Lung (tissue), 12 donors: ENCODE measurements around the gene DNAH1. TPM values are rescaled to one million over a fixed set of nuclear protein-coding genes. Genes with fewer than 3 reads are reported as not detected.

Experiments used
- ATAC-seq: fragments of 200-7000 bp; cut with Tn5 transposase; one replicate; pipeline ENCODE4 v1.9.1; 2020; ENCODE audit warnings: moderate number of reproducible peaks; ENCODE audit not compliant: insufficient read depth, low FRiP score
- DNase-seq, 3 donors: peaks; one replicate each; pipeline ENCODE4 v3.0.0-alpha.2; 2013 to 2017
- H3K27ac ChIP-seq, 2 donors: one replicate each; pipeline ENCODE4 v1.5.1; 2013; ENCODE audit warnings: mild to moderate bottlenecking in 2 of 2, moderate library complexity in 2 of 2, control low read depth in 1 of 2, inconsistent platforms in 1 of 2, low read depth in 1 of 2, low read length in 1 of 2
- H3K27me3 ChIP-seq, 3 donors: one replicate each; pipeline ENCODE4 v1.5.1; 2013; ENCODE audit warnings: low read length in 2 of 3; ENCODE audit not compliant: control insufficient read depth in 3 of 3, insufficient read depth in 3 of 3
- H3K36me3 ChIP-seq, 4 donors: one replicate each; pipeline ENCODE4 v1.5.1; 2013; ENCODE audit warnings: low read length in 4 of 4, mild to moderate bottlenecking in 1 of 4, moderate library complexity in 1 of 4; ENCODE audit not compliant: control insufficient read depth in 4 of 4, insufficient read depth in 4 of 4
- H3K4me1 ChIP-seq, 5 donors: one replicate each; pipeline ENCODE4 v1.5.1; 2013; ENCODE audit warnings: low read length in 5 of 5, mild to moderate bottlenecking in 2 of 5, moderate library complexity in 1 of 5; ENCODE audit not compliant: control insufficient read depth in 5 of 5, insufficient read depth in 5 of 5
- H3K4me3 ChIP-seq: one replicate; pipeline ENCODE4 v1.5.1; 2013; ENCODE audit warnings: mild to moderate bottlenecking, control low read depth, moderate library complexity
- H3K9ac ChIP-seq, 2 donors: one replicate each; pipeline ENCODE4 v1.5.1; 2013; ENCODE audit warnings: low read length in 2 of 2, control low read depth in 1 of 2; ENCODE audit not compliant: insufficient read depth in 1 of 2
- H3K9me3 ChIP-seq, 4 donors: one replicate each; pipeline ENCODE4 v1.5.1; 2013; ENCODE audit warnings: low read length in 3 of 4, mild to moderate bottlenecking in 1 of 4, moderate library complexity in 1 of 4; ENCODE audit not compliant: control insufficient read depth in 4 of 4, insufficient read depth in 3 of 4
- WGBS, 2 donors: extraction: QIAGEN DNeasy Blood & Tissue Kit; methylation state at CpG; one replicate each; pipeline ENCODE4 v1.1.7; 2013; 5-methylcytosine and 5-hydroxymethylcytosine counted together
- polyA plus RNA-seq, 2 donors: library from polyadenylated mRNA; stranded (reverse); fragments of 200-250 nt; gene quantifications; one replicate each; pipeline ENCODE4 v1.2.1, GENCODE V29; 2013
- total RNA-seq, 2 donors: library from RNA; depleted of rRNA in 1 of 2; stranded (reverse); fragments of >200 nt in 1 of 2; gene quantifications; one replicate each; pipeline ENCODE4 v1.2.1, GENCODE V29; 2014 to 2021
- TF ChIP-seq, protein P1 (sequence below): IDR thresholded peaks from 2 replicates; pipeline ENCODE4 v1.5.1; 2012; ENCODE audit warnings: mild to moderate bottlenecking; ENCODE audit errors: control extremely low read depth, extremely low read depth
- donor health status: control.
- donor health status: control.
- donor health status: Bipolar disorder and iron deficiency.
- donor health status: healthy.
- donor health status: DM: yes; HTN: yes; CAD: no.

Gene DNAH1
- total and polyA plus RNA-seq, 4 donors, result 6.1 to 21.5 (median 11.4) TPM

DNA sequence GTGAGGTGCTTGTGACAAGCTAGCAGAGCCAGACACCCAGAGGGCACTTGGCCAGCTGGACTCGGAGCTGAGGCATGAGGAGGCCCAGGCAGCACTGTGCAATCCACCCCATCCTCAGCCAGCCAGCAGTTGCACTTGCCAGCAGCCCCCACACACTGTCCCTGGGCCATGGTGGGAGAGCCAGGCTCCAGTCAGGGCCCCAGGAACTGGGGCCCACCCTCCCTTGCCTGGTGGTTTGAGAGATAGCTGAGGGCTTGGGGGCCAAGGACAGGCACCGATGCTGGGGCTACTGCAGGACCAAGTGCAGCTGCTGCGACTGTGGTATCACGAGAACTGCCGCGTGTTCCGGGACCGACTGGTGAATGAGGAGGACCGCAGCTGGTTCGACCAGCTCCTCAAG, 63.5 kb downstream of the DNAH1 start:
- Histone ChIP-seq H3K4me3 (no peak overlapping the region), H3K9ac (no peak overlapping the region), H3K4me1 (peaks cover 0 to 10% (median 0%) of the 10 kb centered on the region in 5 donors), H3K27ac (no peak overlapping the region), H3K36me3 (peaks cover 0 to 5% (median 1%) of the 10 kb centered on the region in 4 donors), H3K9me3 (no peaks in the 10 kb centered on the region), H3K27me3 (no peaks in the 10 kb centered on the region)
- peak; percentile 26 to 42 (median 32) for DNase-seq
- 61 to 88% methylated on average over 10 of the region's 10 CpGs for WGBS, 2 donors
- ATAC-seq, result no peak
- TF ChIP-seq, protein P1, sequence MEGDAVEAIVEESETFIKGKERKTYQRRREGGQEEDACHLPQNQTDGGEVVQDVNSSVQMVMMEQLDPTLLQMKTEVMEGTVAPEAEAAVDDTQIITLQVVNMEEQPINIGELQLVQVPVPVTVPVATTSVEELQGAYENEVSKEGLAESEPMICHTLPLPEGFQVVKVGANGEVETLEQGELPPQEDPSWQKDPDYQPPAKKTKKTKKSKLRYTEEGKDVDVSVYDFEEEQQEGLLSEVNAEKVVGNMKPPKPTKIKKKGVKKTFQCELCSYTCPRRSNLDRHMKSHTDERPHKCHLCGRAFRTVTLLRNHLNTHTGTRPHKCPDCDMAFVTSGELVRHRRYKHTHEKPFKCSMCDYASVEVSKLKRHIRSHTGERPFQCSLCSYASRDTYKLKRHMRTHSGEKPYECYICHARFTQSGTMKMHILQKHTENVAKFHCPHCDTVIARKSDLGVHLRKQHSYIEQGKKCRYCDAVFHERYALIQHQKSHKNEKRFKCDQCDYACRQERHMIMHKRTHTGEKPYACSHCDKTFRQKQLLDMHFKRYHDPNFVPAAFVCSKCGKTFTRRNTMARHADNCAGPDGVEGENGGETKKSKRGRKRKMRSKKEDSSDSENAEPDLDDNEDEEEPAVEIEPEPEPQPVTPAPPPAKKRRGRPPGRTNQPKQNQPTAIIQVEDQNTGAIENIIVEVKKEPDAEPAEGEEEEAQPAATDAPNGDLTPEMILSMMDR, result no peak

DNA sequence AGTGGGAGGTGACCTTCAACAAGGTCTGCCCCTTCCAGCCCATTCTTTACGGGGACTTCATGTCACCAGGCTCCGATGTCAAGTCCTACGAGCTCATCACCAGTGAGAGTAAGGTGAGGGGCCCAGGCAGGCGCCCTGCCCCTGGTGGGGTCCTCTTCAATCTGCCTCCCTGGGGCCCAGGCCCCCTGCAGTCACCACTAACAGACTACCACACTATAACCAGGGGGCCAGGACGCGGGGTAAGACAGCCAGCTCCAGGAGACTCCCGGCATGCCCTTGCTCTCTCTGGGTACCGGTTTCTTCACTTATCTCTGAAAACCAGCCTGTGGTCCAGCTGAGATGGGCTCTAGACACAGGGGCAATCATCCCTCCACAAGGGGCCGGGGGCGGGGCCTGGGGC, 63.9 kb downstream of the DNAH1 start:
- no peak for DNase-seq
- ATAC-seq, result no peak
- Histone ChIP-seq H3K4me3 (no peak overlapping the region), H3K9me3 (no peaks in the 10 kb centered on the region), H3K9ac (no peak overlapping the region), H3K27me3 (no peaks in the 10 kb centered on the region), H3K4me1 (peaks cover 0 to 10% (median 0%) of the 10 kb centered on the region in 5 donors), H3K27ac (no peak overlapping the region), H3K36me3 (peaks cover 0 to 5% (median 1%) of the 10 kb centered on the region in 4 donors)
- 81 to 88% methylated on average over 10 of the region's 10 CpGs for WGBS, 2 donors
- TF ChIP-seq, protein P1, result no peak

DNA sequence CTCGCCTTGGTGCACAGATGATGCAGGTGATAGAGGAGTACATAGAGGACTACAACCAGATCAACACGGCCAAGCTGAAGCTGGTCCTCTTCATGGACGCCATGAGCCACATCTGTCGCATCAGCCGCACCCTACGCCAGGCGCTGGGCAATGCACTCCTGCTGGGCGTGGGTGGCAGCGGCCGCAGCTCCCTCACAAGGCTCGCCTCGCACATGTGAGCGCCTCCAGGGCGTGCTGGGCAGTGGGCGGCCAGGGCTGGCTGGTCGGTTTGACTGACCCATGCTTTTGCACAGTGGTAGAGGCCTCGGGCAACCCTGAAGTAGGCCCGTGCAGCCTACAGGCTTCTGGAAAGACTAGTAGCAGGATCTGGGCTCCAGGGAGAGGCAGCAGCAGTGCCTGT, 65.5 kb downstream of the DNAH1 start:
- no peak for DNase-seq
- peaks cover 0 to under 1% (median 0%) of the 10 kb centered on the region in 4 donors for H3K36me3 ChIP-seq

More for the DNA sequence above, 65.5 kb downstream of the DNAH1 start:
- Histone ChIP-seq H3K9me3 (no peaks in the 10 kb centered on the region), H3K27me3 (no peaks in the 10 kb centered on the region), H3K9ac (no peak overlapping the region), H3K4me1 (peaks cover 0 to 10% (median 0%) of the 10 kb centered on the region in 5 donors), H3K27ac (no peak overlapping the region), H3K4me3 (no peak overlapping the region)
- ATAC-seq, result no peak
- 92 to 97% methylated on average over 18 of the region's 18 CpGs for WGBS, 2 donors
- TF ChIP-seq, protein P1, result no peak
